RCC 7860 (cell line): Measurements from ENCODE around the gene ABCC4.

Experiments
- DNase-seq: peaks from one replicate; pipeline ENCODE4 v3.0.0-alpha.2; 2015; ENCODE audit warnings: low spot score
- FAIRE-seq: peaks from 2 replicates; lab custom pipeline; 2012; peaks lifted over from hg19 to GRCh38; lab: Jason Lieb, UNC

The ABCC4 gene

GRCh38 chr13:95235199-95235756 lies 66.0 kb downstream of the ABCC4 start:
- DNase-seq, result no peak
- FAIRE-seq, result no peak

DNA sequence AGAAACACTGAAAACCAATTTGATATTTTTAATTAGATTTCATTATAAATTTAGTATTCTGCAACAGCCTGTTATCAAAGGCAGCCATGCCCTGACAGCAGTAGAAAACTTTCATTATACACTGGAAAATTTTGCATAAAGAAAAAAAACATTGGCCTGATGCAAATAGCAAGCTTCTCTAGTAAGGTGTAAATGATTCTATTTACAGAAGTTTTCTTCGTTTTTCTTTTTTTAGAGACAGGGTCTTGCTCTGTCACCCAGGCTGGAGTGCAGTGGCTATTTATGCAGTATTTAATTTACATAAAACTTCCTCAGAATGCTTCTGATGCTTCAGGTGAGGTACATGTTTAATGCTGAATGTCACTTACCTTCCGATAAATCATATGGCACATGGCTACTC lies 67.0 kb downstream of the ABCC4 start:
- DNase-seq, result no peak
- no peak for FAIRE-seq

DNA sequence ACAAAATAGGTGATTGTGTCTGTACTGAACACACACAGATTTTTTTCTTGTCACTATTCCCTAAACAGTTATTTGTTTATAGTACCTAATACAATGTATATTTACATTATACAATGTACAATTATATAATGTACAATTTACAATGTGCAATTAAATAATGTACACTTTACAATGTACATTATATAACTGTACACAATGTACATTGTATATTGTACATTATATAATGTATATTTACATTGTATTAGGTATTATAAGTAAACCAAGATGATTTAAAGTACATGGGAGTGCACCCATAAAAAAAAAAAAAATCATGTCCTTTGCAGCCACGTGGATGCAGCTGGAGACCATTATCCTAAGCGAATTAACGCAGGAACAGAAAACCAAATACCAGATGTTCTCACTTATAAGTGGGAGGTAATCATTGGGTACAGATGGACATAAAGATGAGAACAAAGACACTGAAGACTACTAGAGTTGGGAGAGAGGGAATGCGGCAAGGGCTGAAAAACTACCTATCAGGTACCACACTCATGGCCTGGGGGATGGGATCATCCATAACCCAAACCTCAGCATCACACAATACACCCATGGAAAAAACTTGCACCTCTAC lies 68.1 kb downstream of the ABCC4 start:
- FAIRE-seq (no peak), DNase-seq (no peak)

DNA sequence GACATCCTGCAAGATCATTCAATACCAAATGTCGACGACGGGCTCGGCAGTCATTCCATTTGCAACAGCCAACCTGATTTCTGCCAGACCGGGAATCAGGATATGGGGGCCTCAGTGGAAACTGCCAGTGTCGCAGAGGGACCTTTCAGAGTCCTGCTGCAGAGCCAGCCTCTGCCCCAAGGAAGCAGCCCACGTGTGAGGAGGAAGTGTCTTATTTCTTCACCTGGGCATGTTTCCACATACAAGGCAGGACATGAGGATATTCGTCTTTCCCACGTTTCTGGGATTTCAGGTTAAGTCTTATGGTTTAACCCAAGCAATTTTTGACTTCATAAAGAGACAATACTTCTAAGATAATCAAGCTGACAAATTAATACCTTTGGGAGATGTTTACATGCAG lies 69.9 kb downstream of the ABCC4 start:
- FAIRE-seq, result no peak
- no peak for DNase-seq

- no peak for FAIRE-seq
Observed at GRCh38 chr13:95229855-95230254, 71.4 kb downstream of the ABCC4 start.

DNA sequence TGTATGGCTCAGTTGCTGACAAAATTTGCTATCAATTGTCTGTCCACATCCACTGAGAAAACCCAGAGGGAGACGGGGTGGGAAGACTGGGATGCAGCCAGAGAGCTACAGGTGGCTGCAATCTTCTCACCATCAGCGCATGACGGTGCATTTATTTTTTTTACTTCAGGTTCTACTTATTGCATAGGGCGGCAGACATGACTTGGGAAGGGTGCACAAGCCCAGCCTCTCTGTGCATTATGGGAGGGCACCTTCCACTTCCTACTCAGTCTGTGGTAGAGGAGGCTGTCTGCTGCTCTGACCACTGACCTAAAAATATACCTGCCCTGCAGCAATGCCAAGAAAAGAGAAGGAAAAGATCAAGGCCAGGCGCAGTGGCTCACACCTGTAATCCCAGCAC lies 73.1 kb downstream of the ABCC4 start:
- no peak for DNase-seq

More at GRCh38 chr13:95229855-95230254, 71.4 kb downstream of the ABCC4 start:
- DNase-seq, result no peak

DNA sequence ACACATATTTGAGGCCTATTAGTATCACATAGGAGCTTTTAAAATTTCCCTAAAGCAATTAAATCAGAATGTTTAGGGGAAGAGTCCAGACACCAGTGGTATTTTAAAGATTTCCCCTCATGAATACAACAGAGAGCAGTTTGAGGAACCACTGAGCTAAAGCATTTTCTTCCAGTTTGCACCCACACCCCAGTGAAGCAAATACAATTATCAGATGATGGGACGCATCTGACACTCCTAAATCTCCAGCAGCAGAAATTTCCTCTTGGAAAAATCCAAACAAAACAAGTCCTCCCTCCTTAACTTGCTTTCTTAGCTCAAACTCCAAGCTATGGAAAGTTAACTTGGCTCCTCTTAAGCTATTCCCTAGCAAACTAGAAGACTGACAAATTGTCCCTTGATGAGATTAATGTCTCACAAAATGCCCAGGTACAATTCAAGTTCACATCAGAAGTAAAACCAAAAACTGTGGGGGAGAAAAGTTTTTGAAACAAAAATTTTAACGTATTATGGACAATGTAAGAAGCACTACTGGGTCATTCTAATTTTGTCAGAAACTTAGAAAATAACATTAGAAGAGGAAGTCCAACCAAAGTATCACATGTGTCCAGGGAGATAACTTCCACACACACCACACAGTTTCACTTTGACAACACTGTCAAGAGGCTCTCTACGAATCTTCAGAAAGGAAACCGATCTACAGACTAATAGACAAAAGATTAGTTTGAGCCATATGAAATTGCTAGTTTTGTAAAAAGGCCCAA lies 74.1 kb downstream of the ABCC4 start:
- DNase-seq, result no peak
- no peak for FAIRE-seq

More for the DNA sequence above, 73.1 kb downstream of the ABCC4 start:
- FAIRE-seq, result no peak

GRCh38 chr13:95226476-95226875 lies 74.8 kb downstream of the ABCC4 start:
- FAIRE-seq (no peak), DNase-seq (no peak)

DNA sequence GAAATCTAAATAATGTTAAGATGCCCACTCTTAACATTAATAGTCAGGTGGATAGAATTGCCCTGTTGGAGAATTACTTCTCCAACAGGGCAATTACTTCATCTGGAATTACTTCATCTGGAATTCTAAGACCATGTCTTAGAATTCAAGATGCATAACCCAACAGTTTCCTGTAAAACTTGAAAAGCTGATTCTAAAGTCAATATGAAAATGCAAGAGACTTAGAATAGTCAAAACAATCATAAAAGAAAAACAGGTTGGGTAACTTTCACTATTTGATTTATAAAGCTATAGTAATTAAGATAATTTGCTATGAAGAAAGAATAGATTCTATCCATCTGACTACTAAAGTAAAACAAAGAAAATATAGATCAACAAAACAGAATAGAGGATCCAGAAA lies 75.2 kb downstream of the ABCC4 start:
- no peak for FAIRE-seq
- DNase-seq, result no peak

DNA sequence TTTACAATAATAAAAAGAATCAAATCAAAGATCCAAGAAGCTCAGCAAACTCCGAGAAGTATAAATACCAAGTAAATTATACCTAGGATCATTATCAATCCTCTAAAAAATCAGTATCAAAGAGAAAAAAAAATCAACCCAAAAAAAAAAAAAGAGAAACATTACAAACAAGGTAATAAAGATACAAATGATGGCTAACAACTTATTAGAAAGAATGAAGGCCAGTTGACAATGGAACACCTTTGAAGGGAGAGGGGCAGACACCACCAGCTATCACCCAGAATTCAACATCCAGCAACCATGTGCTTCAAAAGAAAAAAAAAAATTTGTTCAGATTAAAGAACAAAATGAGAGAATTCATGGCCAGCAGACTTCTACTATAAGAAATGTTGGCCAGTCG lies 77.2 kb downstream of the ABCC4 start:
- FAIRE-seq (no peak), DNase-seq (no peak)

GRCh38 chr13:95222733-95223018 lies 78.6 kb downstream of the ABCC4 start:
- FAIRE-seq (no peak), DNase-seq (no peak)

- DNase-seq, result no peak
- FAIRE-seq, result no peak
Observed at GRCh38 chr13:95221971-95222732, 79.1 kb downstream of the ABCC4 start.

- no peak for FAIRE-seq
- DNase-seq, result no peak
Observed at GRCh38 chr13:95220611-95221010, 80.6 kb downstream of the ABCC4 start.

DNA sequence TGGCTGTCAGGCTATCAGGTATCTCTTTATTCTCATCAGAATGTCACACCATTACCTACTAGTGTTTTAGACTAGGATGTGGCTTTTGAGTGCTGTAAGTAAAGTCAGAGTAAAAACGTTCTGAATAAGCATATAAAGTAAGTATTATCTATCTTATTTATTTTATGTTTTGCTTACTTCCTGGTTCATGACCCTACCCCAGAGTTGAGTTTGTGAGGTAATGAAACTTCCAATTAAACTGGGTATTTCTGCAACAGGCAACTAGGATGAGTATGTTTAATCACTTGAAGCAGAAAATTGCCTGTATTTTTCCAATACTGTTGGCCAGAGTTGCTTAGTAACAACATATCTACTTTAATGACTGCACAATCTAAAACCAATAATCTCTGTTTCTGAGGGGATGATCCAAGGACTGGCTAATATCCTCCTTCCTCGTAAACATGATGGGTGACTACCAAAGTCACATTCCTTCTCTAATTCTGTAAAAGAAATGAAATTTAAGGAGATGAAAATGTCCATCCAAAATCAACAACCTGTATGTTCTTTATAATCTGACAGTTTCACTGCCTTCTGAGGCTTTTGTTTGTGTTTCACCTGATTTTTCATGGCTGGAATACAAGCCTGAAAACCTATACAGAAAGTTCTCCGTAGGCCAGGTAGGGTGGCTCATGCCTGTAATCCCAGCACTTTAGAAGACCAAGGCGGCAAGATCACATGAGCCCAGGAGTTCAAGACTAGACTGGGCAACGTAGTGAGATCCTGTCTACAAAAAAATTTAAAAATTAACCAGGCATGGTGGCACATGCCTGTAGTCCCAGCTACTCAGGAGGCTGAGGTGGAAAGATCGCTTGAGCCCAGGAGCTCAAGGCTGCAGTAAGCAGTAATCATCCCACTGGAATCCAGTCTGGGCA lies 83.1 kb downstream of the ABCC4 start:
- DNase-seq (no peak), FAIRE-seq (no peak)

DNA sequence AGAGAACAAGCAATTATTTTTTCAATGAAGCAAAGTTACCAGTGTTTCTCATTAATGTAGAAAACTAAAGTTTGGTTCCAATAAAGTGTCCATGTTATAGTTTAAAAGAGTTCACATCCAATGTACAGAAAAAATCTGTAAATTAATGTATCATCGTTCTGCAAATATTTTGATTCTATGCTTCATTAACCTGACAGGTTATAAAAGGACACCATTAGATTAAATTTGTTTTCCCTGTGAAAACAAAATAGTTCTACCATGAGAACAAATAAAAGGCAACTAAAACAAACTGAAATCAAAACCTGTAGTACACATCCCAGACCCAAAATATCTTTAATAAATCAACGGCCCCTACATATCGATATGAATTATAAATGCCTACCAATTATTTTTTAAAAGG lies 85.1 kb downstream of the ABCC4 start:
- no peak for FAIRE-seq
- DNase-seq, result no peak

- DNase-seq, result no peak
- no peak for FAIRE-seq
Observed at GRCh38 chr13:95212983-95213850, 88.0 kb downstream of the ABCC4 start.

DNA sequence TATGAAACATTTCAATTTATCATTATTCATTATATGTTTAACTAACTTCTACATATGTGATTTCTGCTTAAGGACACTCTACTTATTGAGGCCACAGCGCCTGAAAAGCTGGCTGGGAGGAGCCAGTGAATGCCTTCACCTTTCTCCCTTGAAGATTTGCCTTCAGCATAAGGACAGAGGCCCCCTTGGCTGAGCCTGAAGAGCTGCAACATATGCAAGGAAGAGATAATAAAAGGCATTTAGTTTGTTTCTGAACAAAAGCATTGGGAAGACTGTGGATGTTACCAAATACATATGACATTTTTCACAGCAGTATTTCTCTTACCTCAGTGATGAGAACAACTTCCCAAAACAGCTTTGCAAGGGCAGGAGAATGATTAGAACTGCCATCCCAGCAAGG lies 92.1 kb downstream of the ABCC4 start:
- no peak for FAIRE-seq

GRCh38 chr13:95207769-95208366 lies 93.4 kb downstream of the ABCC4 start:
- DNase-seq, result no peak
- no peak for FAIRE-seq

More for the DNA sequence above, 92.1 kb downstream of the ABCC4 start:
- no peak for DNase-seq

DNA sequence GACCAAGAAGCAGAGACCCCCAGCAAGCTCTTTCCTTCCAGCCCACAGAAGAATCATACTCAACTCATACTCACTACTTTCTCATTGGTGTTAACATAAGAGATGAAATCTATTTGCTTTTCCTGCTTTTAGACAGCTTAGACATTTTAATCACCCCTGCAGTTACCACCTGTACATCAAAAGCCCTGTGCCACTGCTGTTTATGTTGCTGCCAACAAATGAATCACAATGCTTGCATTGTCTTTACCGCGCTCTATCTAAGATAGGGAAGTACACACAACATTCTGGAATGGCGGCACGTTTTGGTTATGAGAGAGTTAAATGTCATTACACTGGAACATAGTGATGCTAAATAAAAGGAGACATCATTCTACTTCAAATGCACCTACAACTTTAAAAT lies 95.1 kb downstream of the ABCC4 start:
- no peak for FAIRE-seq

More for the DNA sequence above, 95.1 kb downstream of the ABCC4 start:
- DNase-seq, result no peak
